ENCODE measurements around the gene SPDYE5.
"Not testable (repeated sequence)": the region's sequence is repeated elsewhere in the genome, so short reads cannot be mapped to it uniquely, and the experiment has no call there.

GRCh38 chr7:75485979-75486643, 6.0 kb upstream of the SPDYE5 start, which contains the start of gene POM121C:
- not testable (repeated sequence) for TF ChIP-seq HMGXB4 (CRISPR knock-in tag; IDR thresholded peaks at IDR 0.05; ENCODE audit: borderline replicate concordance); CHD2 (IDR thresholded peaks at IDR 0.05; ENCODE audit: low read length, partially characterized antibody); RAD21 (conservative IDR thresholded peaks at IDR 0.05 in 1 of 2, IDR thresholded peaks at IDR 0.05 in 1 of 2); CTCF (IDR thresholded peaks at IDR 0.05); HDAC2 (IDR thresholded peaks at IDR 0.05); ZFP36 (IDR thresholded peaks at IDR 0.05; ENCODE audit: borderline replicate concordance, partially characterized antibody); SREBF2 (IDR thresholded peaks at IDR 0.05); CEBPB (IDR thresholded peaks at IDR 0.05); REST (IDR thresholded peaks at IDR 0.05); JUNB (IDR thresholded peaks at IDR 0.05)
- TF ChIP-seq JUN (IDR thresholded peaks at IDR 0.05) = peak; percentile 33 to 53; a peak in 4 of 5 replicates
- TF ChIP-seq, protein P1, sequence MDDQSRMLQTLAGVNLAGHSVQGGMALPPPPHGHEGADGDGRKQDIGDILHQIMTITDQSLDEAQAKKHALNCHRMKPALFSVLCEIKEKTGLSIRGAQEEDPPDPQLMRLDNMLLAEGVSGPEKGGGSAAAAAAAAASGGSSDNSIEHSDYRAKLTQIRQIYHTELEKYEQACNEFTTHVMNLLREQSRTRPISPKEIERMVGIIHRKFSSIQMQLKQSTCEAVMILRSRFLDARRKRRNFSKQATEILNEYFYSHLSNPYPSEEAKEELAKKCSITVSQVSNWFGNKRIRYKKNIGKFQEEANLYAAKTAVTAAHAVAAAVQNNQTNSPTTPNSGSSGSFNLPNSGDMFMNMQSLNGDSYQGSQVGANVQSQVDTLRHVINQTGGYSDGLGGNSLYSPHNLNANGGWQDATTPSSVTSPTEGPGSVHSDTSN (IDR thresholded peaks at IDR 0.05) = not testable (repeated sequence)
- TF ChIP-seq, protein P2, sequence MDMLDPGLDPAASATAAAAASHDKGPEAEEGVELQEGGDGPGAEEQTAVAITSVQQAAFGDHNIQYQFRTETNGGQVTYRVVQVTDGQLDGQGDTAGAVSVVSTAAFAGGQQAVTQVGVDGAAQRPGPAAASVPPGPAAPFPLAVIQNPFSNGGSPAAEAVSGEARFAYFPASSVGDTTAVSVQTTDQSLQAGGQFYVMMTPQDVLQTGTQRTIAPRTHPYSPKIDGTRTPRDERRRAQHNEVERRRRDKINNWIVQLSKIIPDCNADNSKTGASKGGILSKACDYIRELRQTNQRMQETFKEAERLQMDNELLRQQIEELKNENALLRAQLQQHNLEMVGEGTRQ (IDR thresholded peaks at IDR 0.05) = not testable (repeated sequence)

Measured in A549 (cell line).